Measurements from ENCODE around the gene TSTD2. TPM values are rescaled to one million over a fixed set of nuclear protein-coding genes. Genes with fewer than 3 reads are reported as not detected.
A peak's percentile ranks its signal among the peaks of the same experiment; 100 is the strongest.

The TSTD2 gene
- total RNA-seq, 4 donors from 2014 or later: 6.9 to 20.0 (median 10.1) TPM

DNA sequence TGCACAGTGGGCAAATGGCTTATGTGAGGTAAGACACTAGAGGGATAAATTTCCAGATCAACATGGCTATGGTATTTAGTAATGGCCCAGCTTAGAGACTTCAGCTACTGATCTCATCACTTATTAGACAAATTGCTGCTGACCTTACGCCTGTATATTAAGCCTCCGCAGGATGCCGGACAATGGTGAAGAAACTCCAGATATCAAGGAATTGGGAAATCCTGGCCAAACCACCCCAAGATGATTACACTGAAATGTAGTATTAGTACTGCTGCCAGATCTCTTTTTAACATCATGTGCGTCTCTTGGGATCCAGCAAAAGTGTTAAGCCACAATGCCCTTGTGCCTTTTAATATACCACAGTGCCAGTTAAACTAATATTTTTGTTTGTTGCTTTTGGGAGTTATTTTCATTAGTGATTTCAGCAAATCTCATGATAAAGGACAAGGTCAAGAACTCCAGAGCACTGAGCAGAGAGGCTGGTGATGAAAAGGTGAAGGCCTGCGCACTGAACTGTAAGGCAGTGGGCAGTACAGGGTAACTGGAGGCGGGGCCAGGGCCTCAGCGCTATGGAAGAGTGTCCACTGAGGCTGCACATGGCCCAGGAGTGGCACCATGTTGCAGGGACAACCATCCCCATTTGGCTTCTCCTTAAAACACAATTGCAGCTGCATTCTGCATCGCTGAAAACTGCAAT lies 32.5 kb downstream of the TSTD2 start:
- H3K4me1 ChIP-seq: peaks cover 4 to 26% (median 6%) of the 10 kb centered on the region in 3 donors
- no peaks in the 10 kb centered on the region for H3K27me3 ChIP-seq
- intact Hi-C loops (cut with DNase I): loop anchor here (5.0 kb wide), 1 partner anchor 133 kb away; no protein-coding TSS in a partner anchor
- H3K27ac ChIP-seq: no peak overlapping the region
- 91 to 93% methylated on average over 8 of the region's 8 CpGs for WGBS, 2 donors
- H3K36me3 ChIP-seq: peaks cover 22 to 66% (median 26%) of the 10 kb centered on the region in 3 donors
- TF ChIP-seq, protein P1, sequence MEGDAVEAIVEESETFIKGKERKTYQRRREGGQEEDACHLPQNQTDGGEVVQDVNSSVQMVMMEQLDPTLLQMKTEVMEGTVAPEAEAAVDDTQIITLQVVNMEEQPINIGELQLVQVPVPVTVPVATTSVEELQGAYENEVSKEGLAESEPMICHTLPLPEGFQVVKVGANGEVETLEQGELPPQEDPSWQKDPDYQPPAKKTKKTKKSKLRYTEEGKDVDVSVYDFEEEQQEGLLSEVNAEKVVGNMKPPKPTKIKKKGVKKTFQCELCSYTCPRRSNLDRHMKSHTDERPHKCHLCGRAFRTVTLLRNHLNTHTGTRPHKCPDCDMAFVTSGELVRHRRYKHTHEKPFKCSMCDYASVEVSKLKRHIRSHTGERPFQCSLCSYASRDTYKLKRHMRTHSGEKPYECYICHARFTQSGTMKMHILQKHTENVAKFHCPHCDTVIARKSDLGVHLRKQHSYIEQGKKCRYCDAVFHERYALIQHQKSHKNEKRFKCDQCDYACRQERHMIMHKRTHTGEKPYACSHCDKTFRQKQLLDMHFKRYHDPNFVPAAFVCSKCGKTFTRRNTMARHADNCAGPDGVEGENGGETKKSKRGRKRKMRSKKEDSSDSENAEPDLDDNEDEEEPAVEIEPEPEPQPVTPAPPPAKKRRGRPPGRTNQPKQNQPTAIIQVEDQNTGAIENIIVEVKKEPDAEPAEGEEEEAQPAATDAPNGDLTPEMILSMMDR (IDR thresholded peaks at IDR 0.05): no peak
- TF ChIP-seq POLR2A (IDR thresholded peaks at IDR 0.05): no peak
- H3K4me3 ChIP-seq: no peak overlapping the region
- no peak for DNase-seq
- no peaks in the 10 kb centered on the region for H3K9me3 ChIP-seq

DNA sequence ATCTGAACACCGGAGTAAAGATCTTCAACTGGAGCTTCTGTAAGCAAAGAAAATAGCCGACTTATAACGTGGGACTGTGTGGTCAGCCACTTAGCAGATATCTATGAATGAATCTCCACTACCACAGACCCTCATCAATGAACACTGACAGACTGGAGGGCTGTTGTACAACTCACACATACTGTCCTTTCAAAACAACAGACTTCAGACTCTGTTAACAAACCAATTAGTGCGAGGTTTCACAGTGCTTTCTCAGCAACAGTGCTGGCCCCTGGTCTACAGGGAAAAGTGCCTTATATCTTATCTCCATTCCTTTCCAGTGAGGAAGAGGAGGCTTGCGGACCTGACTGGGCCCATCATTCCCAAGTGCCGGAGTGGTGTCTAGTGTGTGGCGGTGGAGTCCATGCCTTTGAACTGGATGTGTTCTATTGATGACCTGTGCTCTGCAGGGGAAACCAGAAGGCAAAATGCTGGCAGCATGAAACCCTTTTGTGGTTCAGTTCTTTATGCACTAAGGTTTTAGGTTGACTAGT lies 33.8 kb downstream of the TSTD2 start:
- no peak overlapping the region for H3K27ac ChIP-seq
- TF ChIP-seq POLR2A (IDR thresholded peaks at IDR 0.05): no peak
- TF ChIP-seq, protein P1 (IDR thresholded peaks at IDR 0.05): no peak
- no peak overlapping the region for H3K4me3 ChIP-seq
- WGBS, 2 donors: 77% methylated on average over 7 of the region's 7 CpGs
- H3K27me3 ChIP-seq: no peaks in the 10 kb centered on the region
- peaks cover 16 to 53% (median 20%) of the 10 kb centered on the region in 3 donors for H3K36me3 ChIP-seq
- H3K4me1 ChIP-seq: peaks cover 4 to 26% (median 6%) of the 10 kb centered on the region in 3 donors
- H3K9me3 ChIP-seq: no peaks in the 10 kb centered on the region
- intact Hi-C loops (cut with DNase I): loop anchor here (10.0 kb wide), 1 partner anchor 195 kb away; no protein-coding TSS in a partner anchor
- DNase-seq: no peak

DNA sequence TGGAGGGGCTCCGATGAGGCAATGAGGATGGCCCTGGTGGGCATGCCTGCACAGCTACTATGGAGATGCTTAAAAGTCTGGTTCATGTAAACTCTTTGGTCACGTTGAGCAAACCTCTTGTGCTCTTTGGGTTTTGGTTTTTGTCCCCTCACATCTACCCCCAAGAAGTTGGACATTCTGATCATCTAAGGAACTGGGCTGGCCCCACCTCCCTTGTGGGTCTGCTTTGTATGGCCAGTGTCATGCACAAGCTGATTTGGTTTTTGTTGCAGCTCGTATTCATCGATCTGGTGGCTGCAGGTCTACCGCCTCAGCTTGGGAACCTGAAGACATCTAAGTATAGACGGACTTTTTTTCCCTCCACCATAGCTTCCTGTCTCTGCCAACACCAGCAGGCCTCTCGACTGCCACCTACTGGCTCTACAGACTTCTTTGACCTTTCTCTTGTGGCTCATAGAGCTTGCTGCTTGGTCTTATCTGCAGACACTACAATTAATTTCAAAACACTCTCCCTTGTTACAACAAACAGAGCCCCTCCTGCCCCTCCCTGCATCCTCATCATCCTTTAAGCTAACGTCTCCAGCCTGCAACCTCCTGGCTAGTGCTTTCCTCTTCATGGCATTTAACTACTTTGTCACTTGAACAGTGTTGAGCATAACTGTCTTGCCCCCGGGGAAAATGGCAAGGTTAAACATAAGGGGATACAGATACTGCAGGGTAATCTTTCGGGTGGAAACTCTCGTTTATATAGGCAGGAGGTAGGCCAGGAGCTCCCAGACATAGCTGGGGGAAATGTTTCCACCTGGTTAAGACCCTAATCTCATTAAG lies 34.5 kb downstream of the TSTD2 start:
- TF ChIP-seq, protein P1 (IDR thresholded peaks at IDR 0.05): peak; percentile 54 to 83 (median 68)
- no peak for TF ChIP-seq POLR2A (IDR thresholded peaks at IDR 0.05)
- WGBS, 2 donors: 18 to 27% methylated on average over 11 of the region's 11 CpGs
- H3K4me1 ChIP-seq: peaks cover 4 to 26% (median 6%) of the 10 kb centered on the region in 3 donors
- no peaks in the 10 kb centered on the region for H3K9me3 ChIP-seq
- H3K27ac ChIP-seq: no peak overlapping the region
- no peaks in the 10 kb centered on the region for H3K27me3 ChIP-seq
- H3K36me3 ChIP-seq: peaks cover 14 to 46% (median 17%) of the 10 kb centered on the region in 3 donors
- DNase-seq: no peak
- no peak overlapping the region for H3K4me3 ChIP-seq
- intact Hi-C loops (cut with DNase I): loop anchor here (10.0 kb wide), 1 partner anchor 194 kb away; no protein-coding TSS in a partner anchor

DNA sequence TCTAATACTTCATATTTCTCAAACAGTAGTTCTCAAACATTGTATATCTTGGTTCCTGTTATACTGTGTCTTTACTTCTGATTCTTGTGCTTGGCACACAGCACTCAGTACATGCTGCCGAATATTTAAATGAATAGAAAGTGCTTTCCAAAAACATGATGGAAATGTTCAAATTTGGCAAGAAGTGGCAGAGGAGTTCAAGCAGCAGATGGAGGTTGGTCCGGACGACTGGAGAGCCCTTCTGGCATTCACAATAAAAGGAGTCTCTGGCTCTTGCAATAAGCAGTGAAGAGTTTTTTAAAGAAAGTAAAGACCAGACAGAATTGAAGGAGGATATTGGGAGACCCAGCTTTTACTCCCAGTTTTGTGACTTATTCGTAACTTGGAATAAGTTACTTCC lies 36.3 kb downstream of the TSTD2 start:
- H3K4me1 ChIP-seq: peaks cover 4 to 26% (median 6%) of the 10 kb centered on the region in 3 donors
- H3K27me3 ChIP-seq: no peaks in the 10 kb centered on the region
- peak overlapping the region in 3 of 4 donors; percentile 19 to 52 (median 49) for H3K27ac ChIP-seq
- WGBS, 2 donors: 43 to 48% methylated on average over 4 of the region's 4 CpGs
- TF ChIP-seq, protein P1 (IDR thresholded peaks at IDR 0.05): no peak
- no peak for TF ChIP-seq POLR2A (IDR thresholded peaks at IDR 0.05)
- intact Hi-C loops (cut with DNase I): loop anchor here (10.0 kb wide), 1 partner anchor 192 kb away; no protein-coding TSS in a partner anchor
- no peaks in the 10 kb centered on the region for H3K9me3 ChIP-seq
- peaks cover 8 to 28% (median 11%) of the 10 kb centered on the region in 3 donors for H3K36me3 ChIP-seq
- H3K4me3 ChIP-seq: no peak overlapping the region
- no peak for DNase-seq

Data from esophagus squamous epithelium (tissue), 5 donors.